Activated T-helper 1 cell treated with anti-CD3 and anti-CD28 coated beads, Interleukin-12 subunit alpha, Interleukin-12 subunit beta, Interleukin-2, Interleukin-4 antibody, amounts not matched to agents 30 ng/mL and 10 ng/mL and 1 ng/mL, durations not matched to agents 14 hours and 24 hours and 36 hours (primary cell): ENCODE measurements around the gene FKBP15. TPM values are rescaled to one million over a fixed set of nuclear protein-coding genes. Genes with fewer than 3 reads are reported as not detected.
"Not testable (repeated sequence)": the region's sequence is repeated elsewhere in the genome, so short reads cannot be mapped to it uniquely, and the experiment has no call there.

Experiments
- DNase-seq: peaks from one replicate; pipeline ENCODE4 v3.0.0; 2021; ENCODE audit warnings: low spot score
- H3K27ac Mint-ChIP-seq: one replicate; pipeline ENCODE4 v1.8.0; 2021; ENCODE audit warnings: mild to moderate bottlenecking, mixed read lengths
- H3K27me3 Mint-ChIP-seq: one replicate; pipeline ENCODE4 v1.8.0; 2022; ENCODE audit warnings: mild to moderate bottlenecking, moderate library complexity, mixed read lengths; ENCODE audit not compliant: insufficient read depth
- H3K36me3 Mint-ChIP-seq: one replicate; pipeline ENCODE4 v1.8.0; 2021; ENCODE audit warnings: low read depth, mixed read lengths
- H3K4me1 Mint-ChIP-seq: one replicate; pipeline ENCODE4 v1.8.0; 2021; ENCODE audit warnings: low read depth, mixed read lengths
- H3K4me3 Mint-ChIP-seq: one replicate; pipeline ENCODE4 v1.8.0; 2021; ENCODE audit warnings: mild to moderate bottlenecking, moderate library complexity, mixed read lengths
- H3K9me3 Mint-ChIP-seq: one replicate; pipeline ENCODE4 v1.8.0; 2021; ENCODE audit warnings: mixed read lengths
- intact Hi-C: fragments of 100-400 bp; cut with micrococcal nuclease; formaldehyde crosslinking; loops from one replicate; pipeline ENCODE4 v1.15.1; 2024
- total RNA-seq: library from RNA; stranded (reverse); gene quantifications from 2 replicates; pipeline ENCODE4 v1.2.3, GENCODE V29; 2022

The FKBP15 gene
- total RNA-seq, 1 donor from 2014 or later = 34.9 TPM

GRCh38 chr9:113246928-113247327 lies 25.9 kb upstream of the FKBP15 start:
- peaks cover 6% of the 10 kb centered on the region for H3K9me3 Mint-ChIP-seq
- no peaks in the 10 kb centered on the region for H3K4me1 Mint-ChIP-seq
- H3K27ac Mint-ChIP-seq = no peak overlapping the region
- DNase-seq = no peak
- H3K36me3 Mint-ChIP-seq = peaks cover 4% of the 10 kb centered on the region
- H3K27me3 Mint-ChIP-seq = no peaks in the 10 kb centered on the region
- H3K4me3 Mint-ChIP-seq = no peak overlapping the region
- intact Hi-C loops = no loop called here

- H3K4me1 Mint-ChIP-seq = no peaks in the 10 kb centered on the region
- H3K27ac Mint-ChIP-seq = no peak overlapping the region
- no peak for DNase-seq
- peaks cover 6% of the 10 kb centered on the region for H3K9me3 Mint-ChIP-seq
- H3K4me3 Mint-ChIP-seq = no peak overlapping the region
- intact Hi-C loops = no loop called here
- no peaks in the 10 kb centered on the region for H3K27me3 Mint-ChIP-seq
- peaks cover 4% of the 10 kb centered on the region for H3K36me3 Mint-ChIP-seq
Measured at GRCh38 chr9:113245894-113246293, 24.8 kb upstream of the FKBP15 start.

DNA sequence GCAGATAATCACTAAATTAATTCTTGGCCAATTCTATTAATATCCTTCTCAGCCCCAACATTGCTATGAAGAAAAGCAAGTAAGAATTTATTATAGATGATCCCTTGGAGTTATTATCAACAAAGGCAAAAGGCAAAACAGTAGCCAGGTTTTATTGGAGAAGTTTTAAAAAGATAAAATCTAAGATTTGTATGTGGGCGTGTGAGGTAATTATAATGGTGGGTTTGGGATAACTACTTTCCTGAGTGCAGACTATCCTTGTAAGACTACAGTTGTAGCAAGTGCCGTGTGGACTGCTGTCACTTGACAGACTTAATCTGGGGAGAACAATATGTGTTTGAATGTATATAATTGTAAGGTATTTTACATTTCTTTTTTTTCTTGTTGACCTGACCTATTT lies 23.5 kb upstream of the FKBP15 start:
- intact Hi-C loops = no loop called here
- no peak overlapping the region for H3K4me3 Mint-ChIP-seq
- H3K27me3 Mint-ChIP-seq = no peaks in the 10 kb centered on the region
- H3K36me3 Mint-ChIP-seq = peaks cover 4% of the 10 kb centered on the region
- H3K27ac Mint-ChIP-seq = no peak overlapping the region
- H3K4me1 Mint-ChIP-seq = no peaks in the 10 kb centered on the region
- DNase-seq = no peak
- peaks cover 6% of the 10 kb centered on the region for H3K9me3 Mint-ChIP-seq

- H3K4me3 Mint-ChIP-seq = no peak overlapping the region
- H3K27ac Mint-ChIP-seq = no peak overlapping the region
- no peaks in the 10 kb centered on the region for H3K27me3 Mint-ChIP-seq
- H3K4me1 Mint-ChIP-seq = peaks cover 10% of the 10 kb centered on the region
- intact Hi-C loops = no loop called here
- no peaks in the 10 kb centered on the region for H3K36me3 Mint-ChIP-seq
- H3K9me3 Mint-ChIP-seq = no peaks in the 10 kb centered on the region
- no peak for DNase-seq
Measured at GRCh38 chr9:113241161-113241560, 20.1 kb upstream of the FKBP15 start.

DNA sequence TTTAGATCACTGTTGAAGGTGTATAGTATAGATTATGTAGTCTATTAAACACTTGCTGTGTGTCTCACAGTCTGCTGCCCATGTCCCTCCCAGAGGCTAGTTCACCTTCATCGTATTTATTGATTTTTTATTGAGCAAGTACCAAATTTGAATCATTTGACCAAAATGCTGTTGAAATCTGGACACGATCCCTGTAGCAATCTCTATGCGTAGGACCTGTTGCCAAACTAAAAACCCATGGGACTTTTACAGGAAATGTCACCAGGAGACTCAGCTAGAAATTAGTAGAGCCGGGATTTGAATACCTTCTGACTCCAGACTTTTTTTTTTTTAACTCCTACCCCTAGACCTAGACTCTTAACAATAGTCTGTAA lies 17.8 kb upstream of the FKBP15 start:
- Mint-ChIP-seq H3K36me3 (no peaks in the 10 kb centered on the region), H3K27me3 (no peaks in the 10 kb centered on the region), H3K9me3 (no peaks in the 10 kb centered on the region), H3K27ac (no peak overlapping the region), H3K4me3 (no peak overlapping the region), H3K4me1 (peaks cover 11% of the 10 kb centered on the region)
- intact Hi-C loops = no loop called here
- DNase-seq = no peak

DNA sequence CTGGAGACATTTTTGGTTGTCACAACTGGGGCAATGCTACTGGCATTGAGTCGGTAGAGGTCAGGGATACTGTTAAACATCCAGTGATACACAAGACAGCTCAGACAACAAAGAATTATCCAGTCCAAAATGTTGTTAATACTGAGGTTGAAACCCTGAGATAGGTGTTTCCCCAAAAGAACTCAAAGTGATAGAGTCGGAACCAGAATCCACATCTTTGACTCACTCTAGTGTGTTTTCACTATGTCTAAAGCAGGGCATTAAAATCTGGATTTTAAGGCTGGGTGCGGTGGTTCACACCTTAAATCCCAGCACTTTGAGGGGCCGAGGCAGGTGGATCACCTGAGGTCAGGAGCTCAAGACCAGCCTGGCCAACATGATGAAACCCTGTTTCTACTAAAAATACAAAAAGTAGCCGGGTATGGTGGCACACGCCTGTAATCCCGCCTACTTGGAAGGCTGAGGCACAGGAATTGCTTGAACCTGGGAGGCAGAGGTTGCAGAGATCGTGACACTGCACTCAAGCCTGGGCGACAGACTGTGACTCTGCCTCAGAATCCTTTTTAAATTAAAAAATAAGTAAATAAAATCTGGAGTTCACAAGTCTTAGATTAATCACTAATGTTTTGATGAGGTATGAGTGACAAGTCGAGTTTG lies 17.3 kb upstream of the FKBP15 start:
- H3K27me3 Mint-ChIP-seq = no peaks in the 10 kb centered on the region
- H3K27ac Mint-ChIP-seq = no peak overlapping the region
- H3K4me1 Mint-ChIP-seq = peaks cover 16% of the 10 kb centered on the region
- H3K9me3 Mint-ChIP-seq = no peaks in the 10 kb centered on the region
- no peak overlapping the region for H3K4me3 Mint-ChIP-seq
- intact Hi-C loops = no loop called here
- no peak for DNase-seq
- H3K36me3 Mint-ChIP-seq = no peaks in the 10 kb centered on the region

- no peak overlapping the region for H3K4me3 Mint-ChIP-seq
- H3K36me3 Mint-ChIP-seq = no peaks in the 10 kb centered on the region
- H3K9me3 Mint-ChIP-seq = no peaks in the 10 kb centered on the region
- H3K27ac Mint-ChIP-seq = no peak overlapping the region
- intact Hi-C loops = no loop called here
- no peak for DNase-seq
- peaks cover 30% of the 10 kb centered on the region for H3K4me1 Mint-ChIP-seq
- no peaks in the 10 kb centered on the region for H3K27me3 Mint-ChIP-seq
Measured at GRCh38 chr9:113237026-113237425, 15.9 kb upstream of the FKBP15 start.

- DNase-seq, H3K4me3 Mint-ChIP-seq, H3K27ac Mint-ChIP-seq, intact Hi-C loops, H3K36me3 Mint-ChIP-seq, H3K27me3 Mint-ChIP-seq, H3K9me3 Mint-ChIP-seq: not testable (repeated sequence)
- peaks cover 31% of the 10 kb centered on the region for H3K4me1 Mint-ChIP-seq
Measured at GRCh38 chr9:113235701-113236255, 14.7 kb upstream of the FKBP15 start.

DNA sequence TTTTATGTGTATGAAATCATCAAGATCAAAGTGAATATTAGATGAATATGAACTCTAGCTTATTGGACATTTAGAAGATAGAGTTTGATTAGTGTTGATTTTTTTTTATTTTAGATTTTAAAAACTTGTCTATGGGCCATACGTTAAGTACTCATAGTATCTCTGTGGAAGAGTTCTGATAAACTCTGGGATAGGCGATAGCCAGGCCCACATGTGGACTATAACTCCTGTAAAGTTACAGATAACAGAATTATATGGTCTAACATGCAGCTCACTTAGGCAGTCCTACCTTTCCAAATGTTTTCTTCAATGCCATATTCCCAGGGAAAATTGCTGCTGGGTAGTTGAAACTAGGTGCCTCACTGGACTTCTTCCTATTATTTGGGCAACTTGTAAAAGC lies 10.6 kb upstream of the FKBP15 start:
- Mint-ChIP-seq H3K36me3 (peaks cover 5% of the 10 kb centered on the region), H3K9me3 (no peaks in the 10 kb centered on the region), H3K27ac (no peak overlapping the region)

DNA sequence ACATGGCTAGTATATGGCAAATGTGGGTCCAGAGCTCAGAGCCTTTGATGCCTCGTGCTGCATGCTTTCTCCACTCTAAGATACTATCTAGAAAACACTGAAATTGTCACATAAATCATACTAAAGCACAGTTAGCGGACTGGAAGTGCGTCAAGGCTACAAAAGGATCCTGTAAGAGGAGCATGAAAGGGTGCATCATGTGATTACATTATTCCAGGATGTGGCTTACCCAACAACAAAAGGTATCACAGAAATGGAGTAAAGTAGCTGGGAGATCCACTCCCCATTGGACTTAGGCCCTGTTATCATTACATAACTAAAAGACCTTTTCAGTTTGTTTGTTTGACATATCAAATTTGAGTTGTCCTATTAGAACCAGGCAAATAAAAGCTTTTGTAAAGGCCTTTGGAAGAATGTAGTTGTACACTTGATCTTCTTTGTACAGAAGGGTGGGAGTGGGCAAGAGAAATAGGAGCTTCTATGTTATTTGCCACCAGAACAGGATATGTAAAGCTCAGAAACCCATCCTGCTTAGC lies 7.1 kb upstream of the FKBP15 start:
- Mint-ChIP-seq H3K27ac (no peak overlapping the region), H3K4me1 (peaks cover 44% of the 10 kb centered on the region), H3K27me3 (no peaks in the 10 kb centered on the region), H3K36me3 (peaks cover 11% of the 10 kb centered on the region), H3K9me3 (no peaks in the 10 kb centered on the region), H3K4me3 (no peak overlapping the region)
- intact Hi-C loops = loop anchor here (10.0 kb wide), 2 partner anchors 513 to 1727 kb away; partner anchors contain the start of gene INIP
- DNase-seq = no peak

More for the DNA sequence above, 10.6 kb upstream of the FKBP15 start:
- H3K4me1 Mint-ChIP-seq = peaks cover 39% of the 10 kb centered on the region
- intact Hi-C loops = no loop called here
- DNase-seq = no peak
- H3K27me3 Mint-ChIP-seq = no peaks in the 10 kb centered on the region
- H3K4me3 Mint-ChIP-seq = no peak overlapping the region

DNA sequence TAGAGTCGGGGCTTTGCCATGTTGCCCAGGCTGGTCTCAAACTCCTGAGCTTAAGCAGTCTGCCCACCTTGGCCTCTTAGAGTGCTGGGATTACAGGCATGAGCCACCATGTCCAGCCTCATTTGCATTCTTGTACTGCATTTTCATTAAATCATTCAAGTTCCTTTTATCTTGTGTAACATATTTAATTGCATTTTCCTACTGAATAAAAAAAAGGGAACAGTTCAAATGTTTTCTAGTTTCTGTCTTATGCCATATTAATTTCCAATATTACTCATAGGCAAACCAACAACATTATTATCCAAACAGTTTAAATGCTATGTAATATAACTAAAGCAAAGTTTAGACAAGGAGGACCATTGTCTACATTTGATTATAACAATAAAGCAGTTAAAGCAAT lies 6.4 kb upstream of the FKBP15 start:
- Mint-ChIP-seq H3K9me3 (no peaks in the 10 kb centered on the region), H3K27ac (no peak overlapping the region), H3K27me3 (no peaks in the 10 kb centered on the region), H3K4me1 (peaks cover 44% of the 10 kb centered on the region), H3K36me3 (peaks cover 11% of the 10 kb centered on the region), H3K4me3 (no peak overlapping the region)
- intact Hi-C loops = loop anchor here (10.0 kb wide), 2 partner anchors 513 to 1727 kb away; partner anchors contain the start of gene INIP
- DNase-seq = no peak

DNA sequence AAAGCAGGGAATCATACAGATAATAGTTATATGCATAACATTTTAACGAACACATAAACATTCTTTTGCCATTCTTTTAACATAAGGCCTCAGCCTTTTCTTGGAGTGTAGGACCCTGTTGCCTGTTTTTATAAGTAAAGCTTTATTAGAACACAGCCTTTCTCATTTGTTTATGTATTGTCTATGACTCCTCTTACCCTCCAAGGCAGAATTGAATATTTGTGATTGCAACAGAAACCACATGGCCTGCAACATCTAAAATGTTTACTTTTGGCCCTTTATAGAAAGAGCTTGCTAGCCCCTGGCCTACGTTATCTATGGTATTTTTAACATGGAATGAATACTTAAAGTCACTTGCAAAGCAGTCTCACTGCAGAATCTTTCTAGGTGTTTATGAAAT lies 2.9 kb upstream of the FKBP15 start:
- H3K4me1 Mint-ChIP-seq = peaks cover 57% of the 10 kb centered on the region
- peaks cover 10% of the 10 kb centered on the region for H3K36me3 Mint-ChIP-seq
- no peak overlapping the region for H3K4me3 Mint-ChIP-seq
- no peaks in the 10 kb centered on the region for H3K9me3 Mint-ChIP-seq
- H3K27me3 Mint-ChIP-seq = no peaks in the 10 kb centered on the region
- DNase-seq = no peak
- intact Hi-C loops = loop anchor here (5.0 to 10.0 kb wide), 5 partner anchors 509 to 1731 kb away; partner anchors contain the start of genes ATP6V1G1, INIP, PTBP3 and UGCG
- no peak overlapping the region for H3K27ac Mint-ChIP-seq

- Mint-ChIP-seq H3K27ac (peak overlapping the region; percentile 97), H3K27me3 (no peaks in the 10 kb centered on the region), H3K4me3 (peak overlapping the region; percentile 98), H3K4me1 (peaks cover 59% of the 10 kb centered on the region), H3K9me3 (no peaks in the 10 kb centered on the region), H3K36me3 (peaks cover 11% of the 10 kb centered on the region)
- no peak for DNase-seq
- intact Hi-C loops = loop anchor here (5.0 to 10.0 kb wide), 5 partner anchors 508 to 1732 kb away; partner anchors contain the start of genes ATP6V1G1, INIP, PTBP3 and UGCG
Measured at GRCh38 chr9:113222482-113222841, 1.4 kb upstream of the FKBP15 start.
